ENCODE measurements around the gene GPER1.
"Not testable (repeated sequence)": the region's sequence is repeated elsewhere in the genome, so short reads cannot be mapped to it uniquely, and the experiment has no call there.

GPER1 gene

DNA sequence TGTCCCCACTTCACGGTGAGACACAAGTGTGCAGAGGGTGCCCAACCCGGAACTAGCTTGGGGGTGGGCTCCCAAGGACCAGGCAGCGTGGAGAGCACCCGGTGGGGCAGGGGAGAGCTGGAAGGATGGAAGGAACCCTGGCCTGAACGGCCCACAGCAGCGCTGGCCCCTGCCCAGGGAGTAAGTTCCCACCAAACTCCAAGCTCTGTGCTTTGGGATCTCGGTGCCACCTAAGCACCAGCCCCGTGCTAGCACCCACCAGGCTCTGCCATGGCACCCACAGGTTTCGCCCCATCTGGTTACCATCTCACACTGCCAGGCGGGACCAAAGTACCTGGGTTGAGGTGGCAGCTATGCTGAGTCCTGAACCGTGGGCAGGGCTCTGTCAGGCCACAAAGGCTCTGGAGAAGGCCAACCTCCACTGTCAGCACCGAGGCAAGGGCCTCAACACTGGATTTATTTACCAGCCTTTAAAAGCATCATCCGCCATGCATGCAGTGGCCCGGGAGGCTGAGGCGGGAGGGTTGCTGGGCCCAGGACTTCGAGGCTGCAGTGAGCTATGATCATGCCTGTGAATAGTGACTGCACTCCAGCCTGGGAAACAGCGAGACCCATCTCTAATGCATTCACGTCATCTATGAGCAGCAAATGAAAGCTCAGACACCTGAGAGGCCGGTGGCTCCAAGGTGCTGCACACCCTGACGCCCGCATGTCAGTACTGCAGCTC, 16.0 kb downstream of the GPER1 start:
- DNase-seq (ENCODE audit: low spot score) = no peak

DNA sequence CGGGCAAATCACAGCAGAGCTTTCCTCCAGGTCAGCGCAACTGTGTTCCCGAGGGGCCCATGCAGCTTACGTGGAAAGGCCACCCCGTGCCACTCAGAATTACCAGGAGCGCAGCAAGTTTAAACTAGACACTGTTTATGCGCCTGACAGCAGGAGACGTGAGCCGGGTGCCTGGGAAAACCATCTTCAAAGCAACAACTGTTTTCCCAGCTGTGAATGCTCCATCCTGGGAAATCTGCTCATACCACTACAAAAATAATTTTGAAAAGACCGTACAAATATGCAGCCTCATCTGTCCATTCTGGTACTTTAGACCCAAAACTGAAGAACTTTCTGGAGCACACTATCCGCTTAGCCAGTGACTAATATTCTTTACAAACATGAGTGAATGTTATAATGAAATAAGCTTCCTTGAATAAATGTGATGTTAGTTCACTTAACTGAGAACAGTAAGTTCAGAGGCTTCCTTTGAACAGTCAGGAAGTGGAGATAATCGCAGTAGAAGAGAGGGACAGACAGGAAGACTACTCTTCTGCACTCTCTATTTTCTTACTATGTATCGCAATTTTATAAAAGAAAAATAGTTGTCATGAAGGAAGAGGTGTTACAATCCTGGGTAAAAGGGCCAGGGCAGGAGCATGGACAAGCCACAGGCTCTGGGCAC, 16.7 kb downstream of the GPER1 start:
- DNase-seq (ENCODE audit: low spot score) = no peak

DNA sequence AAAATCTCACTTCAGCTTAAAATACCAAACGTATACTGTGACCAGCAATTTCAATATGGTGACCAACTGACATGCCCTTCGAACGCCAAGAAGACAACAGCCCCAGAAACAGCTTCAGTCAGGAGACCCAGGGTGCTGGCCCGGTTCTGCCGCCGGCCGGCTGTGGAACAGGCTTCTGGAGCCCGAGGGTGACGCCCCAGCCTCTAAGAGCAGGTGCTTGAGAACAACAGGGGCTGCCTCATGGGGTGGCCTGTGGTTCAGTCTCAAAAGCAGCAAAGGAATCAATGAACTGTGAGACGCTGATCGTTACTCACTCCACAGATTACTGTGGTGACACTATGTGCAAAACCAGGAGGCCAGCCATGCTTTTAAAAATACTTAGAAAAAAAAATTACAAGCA, 17.3 kb downstream of the GPER1 start:
- DNase-seq (ENCODE audit: low spot score) = no peak

DNA sequence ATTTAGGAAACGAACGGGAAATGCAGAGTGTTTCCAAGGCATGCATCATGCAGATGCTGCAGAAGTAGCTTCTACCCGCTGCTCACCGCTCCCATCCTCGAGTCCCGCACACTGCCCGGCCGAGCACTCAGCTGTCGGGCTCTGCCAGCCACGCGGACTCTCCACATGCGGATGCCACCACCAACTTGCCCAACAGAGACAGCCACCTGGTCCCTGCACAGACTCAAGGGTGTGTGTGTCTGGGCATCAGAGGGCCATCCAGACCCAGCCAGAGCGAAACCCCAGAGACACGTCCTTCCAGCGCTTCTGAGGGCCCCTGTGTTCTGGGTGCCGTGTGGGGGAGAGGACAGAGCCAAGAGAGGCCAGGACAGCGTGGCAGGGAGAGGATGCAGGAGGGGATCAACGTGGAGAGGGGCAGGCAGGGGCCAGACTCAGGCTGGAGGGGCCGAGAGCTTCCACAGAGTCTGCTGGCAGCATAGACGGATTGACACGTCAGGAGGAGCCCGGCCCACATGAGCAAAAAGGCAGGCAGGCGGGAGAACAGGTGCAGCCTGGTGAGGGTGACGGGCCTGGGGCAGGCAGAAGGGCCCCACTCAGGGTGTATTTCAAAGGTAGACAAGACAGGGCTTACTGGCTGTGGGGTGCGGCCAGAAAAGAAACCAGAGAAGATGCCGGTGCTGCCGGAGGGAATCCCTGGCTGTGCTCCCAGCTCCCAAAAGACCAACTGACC, 18.3 kb downstream of the GPER1 start:
- no peak for DNase-seq (ENCODE audit: low spot score)

DNA sequence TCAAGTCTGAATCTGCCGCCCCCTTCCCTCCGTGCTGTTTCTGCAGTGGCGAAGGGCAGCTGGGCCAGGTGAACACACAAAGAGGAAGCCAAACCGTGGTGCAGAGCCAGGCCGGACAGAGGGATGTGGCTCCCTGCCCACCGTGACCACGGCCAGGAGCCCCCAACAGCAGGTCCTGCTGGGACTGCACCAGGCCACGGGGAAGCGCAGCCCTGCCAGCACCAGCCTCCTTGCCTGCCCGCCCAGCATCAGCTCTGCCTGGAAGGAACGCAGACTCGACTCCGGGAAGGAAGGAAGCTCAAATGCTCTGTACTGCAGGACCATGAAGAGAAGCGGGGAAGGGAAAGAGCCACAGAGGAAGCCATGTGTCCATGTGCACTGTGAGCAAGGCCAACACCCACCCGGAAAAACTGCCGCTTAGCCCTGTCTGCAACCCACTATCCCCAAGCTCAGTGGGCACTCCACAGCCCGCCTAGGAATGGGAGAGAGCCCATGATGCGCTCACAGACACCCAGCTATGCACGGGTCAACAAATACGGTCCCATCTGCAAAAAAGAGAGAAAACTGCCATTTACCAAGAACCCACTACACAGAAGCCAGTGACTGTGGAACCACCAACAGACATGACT, 19.0 kb downstream of the GPER1 start:
- DNase-seq (ENCODE audit: low spot score) = no peak

DNA sequence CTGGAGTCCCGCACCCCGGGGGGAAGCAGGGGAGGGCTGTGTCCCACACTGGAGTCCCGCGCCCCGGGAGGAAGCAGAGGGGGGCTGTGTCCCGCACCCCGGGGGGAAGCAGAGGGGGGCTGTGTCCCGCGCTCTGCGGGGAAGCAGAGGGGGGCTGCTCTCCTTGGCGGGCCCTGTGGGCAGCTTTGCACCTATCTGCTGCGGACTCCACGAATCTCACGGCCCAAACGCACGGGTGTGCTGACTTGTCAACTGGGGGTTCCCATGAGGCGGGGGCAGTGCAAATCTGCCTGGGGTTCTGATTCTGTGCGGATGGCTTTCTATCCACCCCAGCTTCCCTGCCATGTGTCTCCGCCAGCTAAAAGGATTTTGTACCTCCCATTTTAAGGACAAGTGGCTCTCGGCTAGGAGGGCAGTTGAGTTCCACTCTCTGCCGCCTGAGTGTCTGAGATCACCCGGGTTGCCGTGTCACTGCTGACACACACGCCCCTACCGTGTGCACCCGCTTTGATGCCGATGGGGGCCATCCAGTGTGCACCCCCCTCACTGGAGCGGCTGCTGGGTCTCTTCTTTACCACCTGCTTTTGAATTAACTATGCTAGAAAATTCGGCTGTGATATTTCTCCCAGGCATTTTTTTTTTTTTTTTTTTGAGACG, 20.5 kb downstream of the GPER1 start:
- DNase-seq (ENCODE audit: low spot score) = no peak

DNA sequence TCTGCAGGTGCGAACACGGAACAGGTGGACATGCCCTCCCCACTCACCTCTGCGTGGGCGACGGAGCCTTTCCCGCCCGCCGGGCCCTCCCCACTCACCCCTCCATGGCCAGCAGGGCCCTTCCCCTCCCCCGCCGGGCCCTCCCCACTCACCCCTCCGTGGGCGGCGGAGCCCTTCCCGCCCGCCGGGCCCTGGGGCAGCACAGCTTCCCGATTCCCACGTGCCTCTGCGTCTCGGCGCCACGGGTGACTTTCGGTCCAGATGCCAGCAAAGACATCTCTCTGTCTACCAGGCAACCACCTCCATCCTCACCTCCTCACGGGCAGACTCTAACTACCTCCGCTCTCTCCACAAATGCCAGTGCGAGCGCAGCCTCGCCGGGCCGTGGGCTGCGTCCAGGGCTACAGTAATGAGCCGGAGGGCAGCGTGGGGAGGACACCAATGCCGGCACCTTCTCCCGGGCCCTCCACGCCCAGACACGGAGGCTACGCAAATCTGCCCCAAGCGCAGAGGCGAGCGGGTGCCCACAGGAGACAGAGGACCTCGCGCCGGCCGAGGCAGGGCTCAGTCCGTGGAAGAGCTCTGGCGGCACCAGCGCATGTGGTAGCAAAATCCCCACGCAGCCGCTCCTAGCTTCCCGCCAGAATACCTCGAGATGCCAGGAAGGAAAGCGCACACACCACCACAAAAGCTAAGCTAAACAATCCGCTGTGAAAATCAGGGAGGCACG, 21.8 kb downstream of the GPER1 start:
- DNase-seq (ENCODE audit: low spot score) = no peak

DNA sequence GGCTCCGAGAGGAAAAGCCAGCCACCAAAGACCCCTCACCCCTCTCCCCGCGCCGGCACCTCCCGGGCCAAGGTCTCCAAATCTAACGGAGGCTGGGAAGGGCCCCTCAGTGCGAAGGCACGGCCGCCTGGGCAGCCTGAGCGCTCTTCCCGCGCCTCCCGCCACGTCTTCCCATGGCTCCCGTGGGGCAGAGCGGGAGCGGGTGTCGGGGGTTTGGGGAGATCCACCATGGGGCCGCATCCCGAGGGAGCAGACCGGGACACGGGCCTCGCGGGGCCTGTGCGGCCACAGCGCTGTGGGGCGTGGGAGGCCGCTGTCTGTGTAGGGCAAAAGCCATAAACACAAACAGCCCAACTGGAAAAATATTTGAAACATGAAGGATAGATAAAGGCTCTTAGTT, 22.4 kb downstream of the GPER1 start:
- no peak for DNase-seq (ENCODE audit: low spot score)

DNA sequence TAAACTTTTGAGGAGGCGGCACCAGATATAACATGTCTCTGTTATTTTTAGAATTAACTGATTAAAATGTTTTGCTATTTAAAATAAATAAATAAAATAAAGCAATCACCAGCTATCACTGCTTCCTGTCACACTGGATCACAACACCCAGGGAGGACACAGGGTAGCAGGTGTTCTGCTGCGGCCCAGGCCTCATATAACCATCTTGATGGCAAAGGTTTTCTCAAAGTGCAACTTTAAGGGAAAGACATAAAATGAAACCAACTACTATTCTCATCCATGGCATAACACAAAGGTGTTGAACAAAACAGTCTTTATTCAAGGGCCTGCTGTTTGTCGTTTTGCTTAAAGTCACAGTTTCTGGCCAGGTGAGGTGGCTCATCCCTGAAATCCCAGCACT, 23.2 kb downstream of the GPER1 start:
- DNase-seq (ENCODE audit: low spot score) = no peak

DNA sequence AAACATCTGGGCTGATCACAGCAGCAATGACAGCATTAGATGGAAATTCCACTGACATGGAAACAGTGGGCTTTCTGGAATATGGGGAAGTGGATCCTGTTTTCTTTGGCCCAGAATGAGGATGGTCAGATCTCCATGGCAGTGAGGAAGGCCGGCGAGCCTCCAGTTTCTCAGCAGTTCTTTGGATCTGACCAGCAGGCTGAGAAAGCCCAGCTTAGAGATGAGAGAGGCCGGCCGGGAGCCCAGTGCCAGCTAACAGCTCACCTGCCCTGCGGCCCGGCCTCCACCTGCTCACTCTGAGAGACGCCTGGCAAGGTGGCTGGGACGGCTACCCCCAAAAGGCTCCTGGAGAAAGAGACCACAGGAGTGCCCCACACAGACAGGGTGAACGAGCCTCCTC, 24.2 kb downstream of the GPER1 start:
- DNase-seq (ENCODE audit: low spot score) = no peak

DNA sequence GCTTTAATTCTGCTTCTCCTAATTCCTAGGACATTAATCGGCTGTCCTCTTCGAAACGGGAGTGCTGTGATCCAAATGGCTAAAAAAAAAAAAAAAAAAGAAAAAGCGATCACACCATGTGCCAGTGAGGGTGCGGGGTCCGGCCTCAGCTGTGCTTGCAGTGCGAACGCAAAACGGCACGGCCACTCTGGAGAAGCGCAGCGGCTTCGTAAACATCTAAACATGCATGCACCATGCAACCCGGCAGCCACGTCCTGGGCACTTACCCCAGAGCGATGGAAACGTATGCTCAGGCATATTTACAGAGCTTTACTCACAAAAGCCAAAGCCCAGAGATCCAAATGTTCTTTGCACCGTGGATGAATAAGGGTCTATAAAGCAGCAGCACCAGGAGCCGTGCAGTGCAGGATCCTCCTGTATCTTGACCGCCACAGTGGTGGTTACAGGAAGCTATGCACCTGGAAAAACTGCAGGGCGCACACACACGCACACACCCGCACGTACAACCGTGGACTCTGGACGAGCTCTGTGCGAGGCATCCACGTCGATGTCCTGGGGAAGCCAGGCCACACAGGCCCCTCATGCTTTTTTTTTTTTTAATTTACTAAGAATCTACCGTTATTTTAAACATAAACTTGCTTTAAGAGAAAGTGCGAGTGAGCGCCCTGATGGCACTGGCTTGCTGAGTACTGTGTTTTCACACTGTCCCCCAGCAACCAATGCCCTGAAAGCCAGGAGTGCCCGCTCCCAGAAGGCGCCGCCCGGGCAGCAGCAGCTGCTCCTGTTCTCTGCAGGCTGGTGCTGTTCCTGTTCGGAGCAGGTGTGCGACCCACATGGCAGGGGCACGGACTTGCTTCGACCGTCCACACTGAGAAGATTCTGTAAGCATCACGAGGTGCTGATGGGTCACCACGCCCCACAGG, 25.0 kb downstream of the GPER1 start:
- DNase-seq (ENCODE audit: low spot score) = no peak

DNA sequence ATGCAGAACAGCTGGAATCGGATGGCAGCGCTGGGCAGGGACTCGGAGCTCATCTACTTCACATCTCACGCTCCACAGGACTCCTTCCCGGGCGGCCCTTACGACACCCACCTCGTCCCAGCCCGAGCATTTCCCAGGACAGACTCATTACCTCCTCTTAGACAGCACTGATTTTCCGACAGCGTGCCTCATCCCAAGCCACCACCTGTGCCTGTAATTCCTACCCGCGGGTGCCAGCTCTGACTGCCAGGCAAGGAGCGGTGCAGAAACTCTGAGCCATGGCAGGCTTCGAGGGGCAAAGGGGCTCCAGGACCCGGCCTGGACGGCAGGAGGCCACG, 25.6 kb downstream of the GPER1 start:
- no peak for DNase-seq (ENCODE audit: low spot score)

DNA sequence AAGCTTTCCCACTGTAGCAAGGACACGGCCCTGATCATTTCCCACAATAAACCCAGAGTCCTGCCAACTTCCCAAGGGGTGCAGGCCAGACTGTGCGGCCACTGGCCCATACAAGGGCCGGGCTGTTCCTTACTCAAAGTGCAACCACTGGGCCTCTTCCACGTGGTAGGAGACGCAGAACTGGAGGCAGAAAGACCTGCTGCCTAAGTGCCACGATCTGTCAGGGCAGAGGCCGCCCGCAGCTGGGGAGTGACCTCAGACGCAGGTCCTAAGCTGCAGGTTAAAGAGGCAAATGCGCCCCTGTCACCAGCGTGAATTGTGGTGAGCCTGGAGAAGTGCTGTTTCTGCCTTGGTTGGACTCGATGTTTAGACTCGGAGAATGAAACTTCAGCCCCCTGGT, 26.2 kb downstream of the GPER1 start:
- no peak for DNase-seq (ENCODE audit: low spot score)

DNA sequence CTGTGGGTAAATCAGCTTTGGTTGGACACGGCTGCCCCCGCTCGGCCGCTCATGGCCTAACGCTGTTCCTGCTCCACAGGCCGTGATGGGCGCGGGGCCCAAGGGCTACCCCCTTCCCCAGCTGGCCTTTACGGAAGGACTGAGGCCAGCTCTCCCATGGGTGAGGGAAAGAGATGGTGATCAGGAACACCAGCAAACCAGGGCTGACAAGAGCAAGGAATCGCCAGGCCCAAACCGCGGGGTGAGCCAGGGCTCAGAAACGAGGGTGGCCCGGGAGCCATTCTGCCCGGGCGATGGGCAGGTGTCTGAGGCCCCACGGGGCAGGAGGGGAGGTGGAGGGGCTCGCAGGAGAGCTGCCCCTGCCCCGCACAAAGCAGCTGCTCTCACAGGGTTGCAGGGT, 26.6 kb downstream of the GPER1 start:
- no peak for DNase-seq (ENCODE audit: low spot score)

DNA sequence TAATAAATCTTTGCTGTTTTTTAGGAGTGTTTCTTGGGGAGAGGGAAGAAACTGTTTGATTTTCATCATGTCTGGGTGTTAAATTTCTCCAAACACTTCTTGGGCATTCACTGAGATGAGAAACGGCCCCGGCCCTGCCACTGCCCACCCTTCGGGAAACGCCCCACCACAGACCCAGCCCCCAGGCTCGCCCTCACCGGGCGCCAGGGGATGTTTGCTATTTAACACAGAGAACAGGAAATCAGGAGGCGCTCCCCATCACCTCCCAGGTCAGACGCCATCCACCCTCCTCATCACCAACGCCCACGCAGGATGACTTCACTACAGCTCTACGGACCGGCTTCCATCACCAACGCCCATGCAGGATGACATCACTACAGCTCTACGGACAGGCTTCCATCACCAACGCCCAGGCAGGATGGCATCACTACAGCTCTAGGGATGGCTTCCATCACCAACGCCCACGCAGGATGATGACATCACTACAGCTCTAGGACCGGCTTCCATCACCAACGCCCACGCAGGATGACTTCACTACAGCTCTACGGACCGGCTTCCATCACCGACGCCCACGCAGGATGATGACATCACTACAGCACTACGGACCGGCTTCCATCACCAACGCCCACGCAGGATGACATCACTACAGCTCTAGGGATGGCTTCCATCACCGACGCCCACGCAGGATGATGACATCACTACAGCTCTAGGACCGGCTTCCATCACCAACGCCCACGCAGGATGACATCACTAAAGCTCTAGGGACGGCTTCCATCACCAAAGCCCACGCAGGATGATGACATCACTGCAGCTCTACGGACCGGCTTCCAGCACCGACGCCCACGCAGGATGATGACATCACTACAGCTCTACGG, 27.5 kb downstream of the GPER1 start:
- not testable (repeated sequence) for DNase-seq (ENCODE audit: low spot score)

DNA sequence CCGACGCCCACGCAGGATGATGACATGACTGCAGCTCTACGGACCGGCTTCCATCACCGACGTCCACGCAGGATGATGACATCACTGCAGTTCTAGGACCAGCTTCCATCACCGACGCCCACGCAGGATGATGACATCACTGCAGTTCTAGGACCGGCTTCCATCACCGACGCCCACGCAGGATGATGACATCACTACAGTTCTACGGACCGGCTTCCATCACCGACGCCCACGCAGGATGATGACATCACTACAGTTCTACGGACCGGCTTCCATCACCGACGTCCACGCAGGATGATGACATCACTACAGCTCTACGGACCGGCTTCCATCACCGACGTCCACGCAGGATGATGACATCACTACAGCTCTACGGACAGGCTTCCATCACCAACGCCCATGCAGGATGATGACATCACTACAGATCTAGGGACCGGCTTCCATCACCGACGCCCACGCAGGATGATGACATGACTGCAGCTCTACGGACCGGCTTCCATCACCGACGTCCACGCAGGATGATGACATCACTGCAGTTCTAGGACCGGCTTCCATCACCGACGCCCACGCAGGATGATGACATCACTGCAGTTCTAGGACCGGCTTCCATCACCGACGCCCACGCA, 28.6 kb downstream of the GPER1 start:
- not testable (repeated sequence) for DNase-seq (ENCODE audit: low spot score)

DNA sequence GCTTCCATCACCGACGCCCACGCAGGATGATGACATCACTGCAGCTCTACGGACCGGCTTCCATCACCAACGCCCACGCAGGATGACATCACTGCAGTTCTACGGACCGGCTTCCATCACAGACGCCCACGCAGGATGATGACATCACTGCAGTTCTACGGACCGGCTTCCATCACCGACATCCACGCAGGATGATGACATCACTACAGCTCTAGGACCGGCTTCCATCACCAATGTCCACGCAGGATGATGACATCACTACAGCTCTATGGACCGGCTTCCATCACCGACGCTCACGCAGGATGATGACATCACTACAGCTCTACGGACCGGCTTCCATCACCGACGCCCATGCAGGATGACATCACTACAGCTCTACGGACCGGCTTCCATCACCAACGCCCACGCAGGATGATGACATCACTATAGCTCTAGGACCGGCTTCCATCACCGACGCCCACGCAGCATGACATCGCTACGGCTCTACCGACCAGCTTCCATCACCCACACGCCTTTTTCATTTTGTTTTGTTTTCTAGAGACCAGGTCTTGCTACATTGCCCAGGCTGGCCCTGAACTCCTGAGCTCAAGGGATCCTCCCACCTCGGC, 29.5 kb downstream of the GPER1 start:
- DNase-seq (ENCODE audit: low spot score) = no peak

DNA sequence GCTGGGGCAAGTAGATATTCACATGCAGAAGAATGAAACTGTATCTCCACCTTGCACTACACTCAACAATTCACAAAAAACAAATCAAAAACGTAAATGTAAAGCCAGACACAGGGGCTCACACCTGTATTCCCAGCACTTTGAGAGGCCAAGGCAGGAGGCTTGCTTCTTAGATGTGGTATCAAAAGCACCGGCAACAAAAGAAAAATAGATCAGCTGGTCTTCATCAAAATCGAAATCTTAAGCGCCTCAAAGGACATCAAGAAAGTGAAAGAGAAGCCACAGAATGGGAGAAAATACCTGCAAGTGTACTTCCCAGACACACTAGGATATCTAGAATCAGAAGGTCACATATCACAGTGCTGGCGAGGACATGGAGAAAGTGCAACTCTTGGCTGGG, 31.3 kb downstream of the GPER1 start:
- no peak for DNase-seq (ENCODE audit: low spot score)

DNA sequence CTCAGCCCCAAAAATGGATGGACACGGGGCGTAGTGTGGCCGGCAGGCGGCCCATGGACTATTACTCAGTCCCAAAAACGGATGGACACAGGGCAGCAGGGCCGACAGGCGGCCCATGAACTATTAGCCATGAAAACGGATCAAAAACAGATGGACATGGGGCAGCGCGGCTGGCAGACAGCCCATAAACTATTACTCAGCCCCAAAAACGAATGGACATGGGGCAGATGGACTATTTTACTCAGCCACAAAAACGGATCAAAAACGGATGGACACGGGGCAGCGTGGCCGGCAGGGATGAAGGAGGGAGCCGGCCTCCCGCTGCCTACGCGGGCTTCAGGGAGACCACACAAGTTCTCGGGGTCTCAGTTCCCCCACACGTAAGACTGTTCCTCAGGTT, 32.9 kb downstream of the GPER1 start:
- no peak for DNase-seq (ENCODE audit: low spot score)

Measured in LoVo (cell line).